Myocyte (in vitro differentiated cells): ENCODE results near the gene RNU5B-1. TPM values are rescaled to one million over a fixed set of nuclear protein-coding genes. Genes with fewer than 3 reads are reported as not detected.
A peak's percentile ranks its signal among the peaks of the same experiment; 100 is the strongest.

ENCODE experiments used
- DNase-seq: peaks from one replicate; pipeline ENCODE4 v3.0.0-alpha.2; 2012; ENCODE audit warnings: low read depth
- polyA plus RNA-seq: library from polyadenylated mRNA; unstranded; fragments of >200 nt; gene quantifications from one replicate; pipeline ENCODE4 v1.2.1, GENCODE V29; 2012; ENCODE audit warnings: missing spikeins
- total RNA-seq: library from RNA; depleted of rRNA; stranded (reverse); fragments of >200 nt; gene quantifications from 2 replicates; pipeline ENCODE4 v1.2.3, GENCODE V29; 2014

Gene RNU5B-1
- not detected in 2 replicates for total RNA-seq
- not detected for polyA plus RNA-seq

- DNase-seq = peak; percentile 93
Measured at GRCh38 chr15:65304381-65305149, at the start of gene RNU5B-1. Gene RNU5B-1 (plus strand): TSS chr15:65304677.

- DNase-seq = no peak
Measured at GRCh38 chr15:65254758-65255157, 49.7 kb upstream of the RNU5B-1 start.

- DNase-seq = no peak
Measured at GRCh38 chr15:65255486-65256140, 48.9 kb upstream of the RNU5B-1 start.

- DNase-seq = no peak
Measured at GRCh38 chr15:65258375-65259262, 45.9 kb upstream of the RNU5B-1 start.

- no peak for DNase-seq
Measured at GRCh38 chr15:65259367-65259797, 45.1 kb upstream of the RNU5B-1 start.

GRCh38 chr15:65260968-65261367 is 43.5 kb upstream of the RNU5B-1 start:
- DNase-seq = no peak

GRCh38 chr15:65263313-65263712 is 41.2 kb upstream of the RNU5B-1 start:
- no peak for DNase-seq

- DNase-seq = no peak
Measured at GRCh38 chr15:65264863-65265430, 39.5 kb upstream of the RNU5B-1 start.

- DNase-seq = no peak
Measured at GRCh38 chr15:65266469-65266868, 38.0 kb upstream of the RNU5B-1 start.

- DNase-seq = no peak
Measured at GRCh38 chr15:65268411-65268810, 36.1 kb upstream of the RNU5B-1 start.

GRCh38 chr15:65270811-65271545 is 33.5 kb upstream of the RNU5B-1 start:
- peak; percentile 69 for DNase-seq

- no peak for DNase-seq
Measured at GRCh38 chr15:65275104-65275727, 29.3 kb upstream of the RNU5B-1 start.

- DNase-seq = peak; percentile 40
Measured at GRCh38 chr15:65275728-65276126, 28.8 kb upstream of the RNU5B-1 start.

- no peak for DNase-seq
Measured at GRCh38 chr15:65277015-65277414, 27.5 kb upstream of the RNU5B-1 start.

- no peak for DNase-seq
Measured at GRCh38 chr15:65278480-65278879, 26.0 kb upstream of the RNU5B-1 start.

- no peak for DNase-seq
Measured at GRCh38 chr15:65285291-65286068, 19.0 kb upstream of the RNU5B-1 start.

- DNase-seq = peak; percentile 36
Measured at GRCh38 chr15:65286069-65286703, 18.3 kb upstream of the RNU5B-1 start.

- peak; percentile 88 for DNase-seq
Measured at GRCh38 chr15:65286704-65287519, 17.6 kb upstream of the RNU5B-1 start, which contains the start of gene PARP16. Gene PARP16 (minus strand): TSS chr15:65286883. CDS start chr15:65286426, 457 bp downstream.
